GM21737 (cell line): ENCODE data around the gene LRRC25.

Experiments
- ATAC-seq: cut with Tn5 transposase; IDR thresholded peaks from one replicate; pipeline ENCODE4 v1.9.1; 2021; ENCODE audit warnings: mild to moderate bottlenecking, moderate library complexity; ENCODE audit not compliant: unreplicated experiment

LRRC25 gene

DNA sequence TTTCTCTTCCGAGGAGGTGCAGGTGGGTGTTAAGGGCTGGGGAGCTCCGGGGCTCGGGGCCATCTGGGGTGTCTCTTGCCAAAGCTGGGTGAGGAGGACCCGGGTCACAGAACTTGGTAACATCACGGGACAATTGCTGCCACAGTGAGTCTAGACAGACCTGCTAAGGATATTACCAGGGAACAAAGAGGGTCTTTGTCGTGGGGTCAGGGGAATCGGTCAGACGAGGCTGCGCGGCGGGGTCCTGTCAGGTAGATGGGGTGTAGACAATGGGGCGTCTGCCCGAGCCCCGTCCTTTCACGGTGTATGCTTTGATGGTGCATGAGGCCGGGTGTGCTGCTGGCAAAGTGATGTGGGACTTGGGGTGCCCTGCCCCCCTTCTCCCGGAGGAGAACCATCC lies 49.3 kb downstream of the LRRC25 start:
- ATAC-seq: no peak

DNA sequence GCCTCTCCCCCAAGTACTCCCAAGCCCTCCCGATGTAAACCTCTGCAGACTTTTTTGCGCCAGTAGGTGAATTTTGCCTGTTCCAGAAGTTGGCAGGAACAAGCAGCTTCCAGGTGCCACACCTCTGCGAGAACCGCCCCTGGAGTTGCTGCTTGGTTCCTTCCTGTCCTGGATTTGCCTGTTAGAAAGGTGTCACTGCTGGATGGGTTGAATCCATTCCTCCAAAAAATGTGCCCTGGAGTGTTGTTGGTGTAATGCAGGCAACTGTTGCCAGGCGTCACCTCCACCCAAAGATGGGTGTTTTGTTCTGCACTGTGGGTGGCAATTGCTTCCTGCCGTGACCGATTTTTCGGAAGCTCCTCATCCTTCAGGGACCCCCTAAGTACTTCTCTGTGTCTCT lies 51.3 kb downstream of the LRRC25 start:
- no peak for ATAC-seq

DNA sequence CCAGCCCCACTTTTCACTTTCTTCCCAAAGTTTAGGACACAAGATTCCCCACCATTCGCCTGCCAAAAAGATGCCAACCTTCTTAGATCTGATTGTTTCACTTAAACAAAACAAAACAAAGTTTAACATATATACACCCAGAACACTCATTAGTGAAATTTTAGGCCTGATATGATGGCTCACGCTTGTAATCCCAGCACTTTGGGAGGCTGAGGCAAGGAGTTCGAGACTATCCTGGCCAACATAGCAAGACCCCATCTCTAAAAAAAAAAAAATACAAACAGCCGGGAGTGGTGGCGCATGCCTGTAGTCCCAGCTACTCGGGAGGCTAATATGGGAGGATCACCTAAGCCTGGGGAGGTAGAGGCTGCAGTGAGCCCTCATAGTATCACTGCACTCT lies 52.1 kb downstream of the LRRC25 start:
- ATAC-seq: no peak

DNA sequence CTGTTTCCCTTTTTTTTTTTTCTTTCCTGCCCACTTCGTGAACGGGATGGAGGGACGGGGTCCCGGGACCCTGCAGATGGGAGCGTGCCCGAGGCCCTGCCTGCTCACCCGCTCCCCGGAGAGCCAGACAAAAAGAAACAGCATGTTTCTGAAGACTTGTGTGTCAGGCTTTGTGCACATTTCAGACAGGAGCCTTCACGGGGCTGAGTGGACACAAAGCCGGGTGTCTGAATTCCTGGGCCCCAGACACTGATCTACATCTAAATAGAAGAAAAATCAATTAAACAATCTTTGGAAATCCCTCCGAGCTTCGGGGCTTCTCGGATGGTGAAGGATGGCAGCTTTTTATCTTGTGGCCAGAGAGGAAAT lies 52.9 kb downstream of the LRRC25 start:
- no peak for ATAC-seq

DNA sequence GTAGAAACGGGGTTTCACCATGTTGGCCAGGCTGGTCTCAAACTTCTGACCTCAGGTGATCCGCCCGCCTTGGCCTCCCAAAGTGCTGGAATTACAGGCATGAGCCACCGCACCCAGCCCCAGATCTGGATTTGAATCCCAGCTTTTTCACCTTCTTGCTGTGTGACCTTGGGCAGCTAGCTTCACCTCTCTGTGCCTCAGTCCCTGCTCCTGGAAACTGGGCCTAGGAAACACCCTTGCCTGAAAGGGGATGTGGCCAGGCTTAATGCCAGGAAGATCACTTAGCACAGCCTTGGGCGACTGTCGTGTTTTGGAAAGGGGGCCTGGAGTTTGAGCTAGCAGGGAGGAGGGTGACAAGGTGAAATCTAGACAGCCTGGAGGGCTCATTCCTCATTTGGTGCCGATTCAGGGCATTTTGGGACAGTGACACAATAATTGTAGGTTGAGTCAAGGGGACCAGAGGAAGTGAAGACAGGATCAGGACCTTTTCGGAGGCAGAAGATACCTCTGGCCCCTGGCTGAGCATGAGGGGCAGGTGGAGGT lies 55.3 kb downstream of the LRRC25 start:
- ATAC-seq: no peak
